ENCODE data around the gene CCDC57. TPM values are rescaled to one million over a fixed set of nuclear protein-coding genes. Genes with fewer than 3 reads are reported as not detected.
A peak's percentile ranks its signal among the peaks of the same experiment; 100 is the strongest.

The CCDC57 gene
- total and polyA plus RNA-seq, 2 of the 4 experiments (the other 2 are of a cell fraction): 7.3 to 31.3 TPM

DNA sequence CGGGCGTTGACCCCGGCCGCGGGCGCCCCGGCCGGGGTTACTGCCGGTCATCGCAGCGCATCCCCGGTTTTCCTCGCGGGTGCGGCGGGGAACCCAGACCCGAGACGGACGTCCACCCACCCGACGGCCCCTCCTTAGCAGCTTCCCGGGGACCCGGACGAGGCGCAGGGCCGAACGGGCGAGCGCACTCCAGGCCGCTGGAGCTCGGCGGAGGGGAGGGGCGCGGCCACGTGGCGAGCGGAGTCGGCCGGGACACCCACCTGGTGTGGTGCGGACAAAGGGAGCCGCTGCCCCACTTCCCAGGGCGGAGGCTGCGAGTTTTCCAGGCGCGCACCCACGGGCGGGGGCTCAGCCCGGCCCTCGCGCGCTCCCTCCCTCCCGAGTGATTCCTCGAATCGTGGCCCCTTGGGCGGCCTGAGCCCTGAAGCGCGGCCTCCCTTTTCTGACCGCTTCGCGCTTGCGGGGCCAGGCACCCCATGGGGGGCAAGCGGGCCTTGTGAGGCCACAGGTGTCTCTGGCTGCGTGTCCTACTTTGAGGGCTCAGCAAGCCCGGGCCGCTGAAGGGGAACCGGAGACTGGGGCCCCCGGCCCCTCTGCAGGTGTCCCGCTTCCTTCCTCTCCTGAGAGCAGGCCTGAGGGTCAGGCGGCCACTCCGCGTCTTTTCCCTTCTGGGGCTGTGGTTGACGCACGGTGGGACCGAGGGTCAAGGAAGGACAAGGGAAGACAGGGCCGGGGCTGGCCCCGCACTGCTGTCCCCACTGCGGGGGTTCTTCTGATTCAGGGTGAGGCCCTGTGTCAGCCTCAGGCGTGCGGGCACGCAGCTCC is 113.5 kb downstream of the CCDC57 start:
- DNase-seq: no peak
- Histone ChIP-seq H2BK20ac (ENCODE audit: low read depth, low read length) (0 out of 2 replicates have a peak overlapping the region, but pooled peaks have one; percentile 1), H2BK5ac (ENCODE audit: low read depth, low read length, poor library complexity, severe bottlenecking) (peak overlapping the region; percentile 88), H3K4me1 (ENCODE audit: control insufficient read depth, insufficient read depth, low read length) (peaks cover 13% of the 10 kb centered on the region), H3K4me2 (ENCODE audit: low read depth, low read length) (peak overlapping the region; percentile 83), H3K9me3 (ENCODE audit: control insufficient read depth, insufficient read depth, low read length) (no peaks in the 10 kb centered on the region), H4K5ac (ENCODE audit: low read depth, low read length) (peak overlapping the region; percentile 93), H4K20me1 (ENCODE audit: insufficient read depth, low read length) (peaks cover 26% of the 10 kb centered on the region), H2AFZ (replicated peaks; ENCODE audit: low read length, poor library complexity) (peak overlapping the region; percentile 99), H3K36me3 (ENCODE audit: control insufficient read depth, insufficient read depth, low read length) (peaks cover 13% of the 10 kb centered on the region), H3K56ac (ENCODE audit: extremely low read depth, insufficient read depth, low read length) (0 out of 2 replicates have a peak overlapping the region, but pooled peaks have one; percentile 21), H3K4me3 (ENCODE audit: insufficient read depth, low read depth, low read length) (peak overlapping the region; percentile 72), H2BK15ac (ENCODE audit: low read depth, low read length) (peak overlapping the region; percentile 41; the same call in 1 of the 3 replicates), H3K14ac (replicated peaks; ENCODE audit: low read depth, low read length) (peak overlapping the region; percentile 79), H2AK5ac (ENCODE audit: low read depth, low read length) (peak overlapping the region; percentile 94), H3K27me3 (ENCODE audit: control insufficient read depth, insufficient read depth, low read length) (no peaks in the 10 kb centered on the region), H3K9me1 (ENCODE audit: insufficient read depth, low read length) (peaks cover 5% of the 10 kb centered on the region; the same call in 1 of the 2 replicates), H3K9ac (ENCODE audit: low read depth, low read length) (peak overlapping the region; percentile 62), H3K18ac (ENCODE audit: low read depth, low read length) (peak overlapping the region; percentile 46; the same call in 1 of the 2 replicates), H4K91ac (ENCODE audit: insufficient read depth, low read depth, low read length) (peak overlapping the region; percentile 84), H2BK120ac (ENCODE audit: low read depth, low read length) (peak overlapping the region; percentile 74), H2AK9ac (replicated peaks; ENCODE audit: low read depth, low read length, poor library complexity) (peak overlapping the region; percentile 99), H3K27ac (ENCODE audit: insufficient read depth, low read length) (peak overlapping the region; percentile 94), H4K8ac (ENCODE audit: low read depth in 2 of 2, low read length in 2 of 2) (peak overlapping the region; percentile 92 to 97), H3K79me1 (ENCODE audit: low read depth in 1 of 2, low read length in 2 of 2) (peaks cover 0 to 45% of the 10 kb centered on the region in 2 experiments; a peak in 3 of 4 replicates), H3K23ac (ENCODE audit: low read depth, low read length) (peak overlapping the region; percentile 78), H3K4ac (ENCODE audit: low read depth, low read length) (peak overlapping the region; percentile 95)
- no peak; the same call in 1 of the 2 replicates for ATAC-seq (ENCODE audit: low read depth)
- in situ Hi-C loops (cut with MboI; ENCODE audit: low sequenced_read_pairs): no loop called here
- intact Hi-C loops (cut with micrococcal nuclease): loop anchor here (1.0 to 2.0 kb wide), 3 partner anchors 55 to 68 kb away; partner anchors contain the start of genes DCXR and RAC3
- no TSS peak for BruUV-seq (replicated peaks)
- ChIA-PET POLR2A (ENCODE audit: unreplicated experiment) (interaction anchor here (0.6 to 1.5 kb wide), 2 partner anchors 61 to 219 kb away, joined by 4 to 5 read pairs; partner anchors contain the start of gene DCXR), CTCF (interaction anchor here (0.7 kb wide), 1 partner anchor 69 kb away, joined by 3 read pairs; no protein-coding TSS in a partner anchor)
- TF ChIP-seq MAZ (IDR thresholded peaks at IDR 0.05; ENCODE audit: borderline replicate concordance, low read depth, low read length): 0 out of 2 replicates have a peak, but pooled peaks have one; percentile 14
- TF ChIP-seq, protein P1, sequence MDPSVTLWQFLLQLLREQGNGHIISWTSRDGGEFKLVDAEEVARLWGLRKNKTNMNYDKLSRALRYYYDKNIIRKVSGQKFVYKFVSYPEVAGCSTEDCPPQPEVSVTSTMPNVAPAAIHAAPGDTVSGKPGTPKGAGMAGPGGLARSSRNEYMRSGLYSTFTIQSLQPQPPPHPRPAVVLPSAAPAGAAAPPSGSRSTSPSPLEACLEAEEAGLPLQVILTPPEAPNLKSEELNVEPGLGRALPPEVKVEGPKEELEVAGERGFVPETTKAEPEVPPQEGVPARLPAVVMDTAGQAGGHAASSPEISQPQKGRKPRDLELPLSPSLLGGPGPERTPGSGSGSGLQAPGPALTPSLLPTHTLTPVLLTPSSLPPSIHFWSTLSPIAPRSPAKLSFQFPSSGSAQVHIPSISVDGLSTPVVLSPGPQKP (IDR thresholded peaks at IDR 0.05; ENCODE audit: borderline replicate concordance, low read depth, low read length): no peak
- peak; percentile 35; the same call in 1 of the 2 replicates for TF ChIP-seq POLR2A (IDR thresholded peaks at IDR 0.05; ENCODE audit: low read depth, low read length)
- TF ChIP-seq CEBPB (IDR thresholded peaks at IDR 0.05; ENCODE audit: low read depth, low read length): no peak
- 23% methylated on average over 45 of the region's 80 CpGs; no CpG with 5 or more reads in 1 of the 2 experiments for WGBS, 2 experiments (ENCODE audit: extremely low coverage in 2 of 2, insufficient read length in 1 of 2)
- dilution Hi-C loops (cut with HindIII; ENCODE audit: low sequenced_read_pairs, unreplicated experiment): no loop called here

Data from IMR-90 (cell line).